LNCAP (cell line): ENCODE data around the gene STX5.

Experiments
- TF ChIP-seq, protein P1 (sequence below): fragments of 450-650 bp; IDR thresholded peaks from 2 replicates; pipeline ENCODE4 v1.5.1; 2017; ENCODE audit warnings: mild to moderate bottlenecking

STX5 gene

DNA sequence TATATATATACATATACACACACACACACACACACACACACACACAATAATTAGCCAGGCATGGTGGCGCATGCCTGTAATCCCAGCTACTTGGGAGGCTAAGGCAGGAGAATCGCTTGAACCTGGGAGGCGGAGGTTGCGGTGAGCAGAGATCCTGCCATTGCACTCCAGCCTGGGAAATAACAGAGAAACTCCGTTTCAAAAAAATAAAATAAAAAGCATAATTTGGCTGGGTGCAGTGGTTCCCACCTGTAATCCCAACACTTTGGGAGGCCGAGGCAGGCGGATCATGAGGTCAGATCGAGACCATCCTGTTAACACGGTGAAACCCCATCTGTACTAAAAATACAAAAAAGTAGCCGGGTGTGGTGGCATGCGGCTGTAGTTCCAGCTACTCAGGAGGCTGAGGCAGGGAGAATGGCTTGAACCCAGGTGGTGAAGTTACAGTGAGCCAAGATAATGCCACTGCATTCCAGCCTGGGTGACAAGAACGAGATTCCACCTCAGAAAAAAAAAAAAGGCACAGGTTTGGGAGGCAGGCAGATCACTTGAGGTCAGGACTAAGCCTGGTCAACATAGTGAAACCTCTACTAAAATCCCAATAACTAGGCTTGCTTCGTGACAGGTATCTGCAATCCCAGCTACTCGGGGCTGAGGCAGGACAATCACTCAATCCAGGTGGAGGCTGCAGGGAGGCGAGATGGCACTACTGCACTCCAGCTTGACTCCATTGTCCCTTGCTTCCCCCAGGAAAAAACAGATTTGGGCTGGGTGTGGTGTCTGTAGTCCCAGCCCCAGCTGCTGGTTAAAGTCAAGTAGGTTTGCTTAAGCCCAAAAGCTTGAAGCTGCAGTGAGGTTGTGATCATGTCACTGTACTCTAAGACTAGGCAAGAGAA lies 19.3 kb upstream of the STX5 start:
- TF ChIP-seq, protein P1, sequence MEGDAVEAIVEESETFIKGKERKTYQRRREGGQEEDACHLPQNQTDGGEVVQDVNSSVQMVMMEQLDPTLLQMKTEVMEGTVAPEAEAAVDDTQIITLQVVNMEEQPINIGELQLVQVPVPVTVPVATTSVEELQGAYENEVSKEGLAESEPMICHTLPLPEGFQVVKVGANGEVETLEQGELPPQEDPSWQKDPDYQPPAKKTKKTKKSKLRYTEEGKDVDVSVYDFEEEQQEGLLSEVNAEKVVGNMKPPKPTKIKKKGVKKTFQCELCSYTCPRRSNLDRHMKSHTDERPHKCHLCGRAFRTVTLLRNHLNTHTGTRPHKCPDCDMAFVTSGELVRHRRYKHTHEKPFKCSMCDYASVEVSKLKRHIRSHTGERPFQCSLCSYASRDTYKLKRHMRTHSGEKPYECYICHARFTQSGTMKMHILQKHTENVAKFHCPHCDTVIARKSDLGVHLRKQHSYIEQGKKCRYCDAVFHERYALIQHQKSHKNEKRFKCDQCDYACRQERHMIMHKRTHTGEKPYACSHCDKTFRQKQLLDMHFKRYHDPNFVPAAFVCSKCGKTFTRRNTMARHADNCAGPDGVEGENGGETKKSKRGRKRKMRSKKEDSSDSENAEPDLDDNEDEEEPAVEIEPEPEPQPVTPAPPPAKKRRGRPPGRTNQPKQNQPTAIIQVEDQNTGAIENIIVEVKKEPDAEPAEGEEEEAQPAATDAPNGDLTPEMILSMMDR, result no peak

DNA sequence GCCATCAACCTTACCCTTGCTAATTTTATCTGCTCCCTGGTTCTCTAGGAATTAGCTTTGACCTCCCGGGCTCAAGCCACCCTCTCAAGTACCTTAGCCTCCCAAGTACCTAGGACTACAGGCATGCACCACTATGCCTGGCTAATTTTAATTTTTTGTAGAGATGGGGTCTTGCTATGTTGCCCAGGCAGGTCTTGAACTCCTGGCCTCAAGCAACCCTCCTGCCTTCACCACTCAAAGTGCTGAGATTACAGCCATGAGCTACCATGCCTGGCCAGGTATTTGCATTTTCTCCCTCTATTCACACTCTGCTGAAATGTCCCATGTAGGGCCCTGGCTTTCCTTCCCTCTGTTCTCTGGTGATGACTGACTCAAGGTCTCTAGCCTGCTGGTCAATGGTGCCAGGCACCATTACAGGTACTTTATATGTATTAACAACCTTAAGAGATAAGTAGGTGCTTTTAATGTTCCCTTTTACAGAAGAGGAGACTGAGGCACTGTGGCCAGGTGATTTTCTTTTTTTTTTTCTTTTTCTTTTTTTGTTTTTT lies 16.0 kb upstream of the STX5 start:
- TF ChIP-seq, protein P1, result no peak

DNA sequence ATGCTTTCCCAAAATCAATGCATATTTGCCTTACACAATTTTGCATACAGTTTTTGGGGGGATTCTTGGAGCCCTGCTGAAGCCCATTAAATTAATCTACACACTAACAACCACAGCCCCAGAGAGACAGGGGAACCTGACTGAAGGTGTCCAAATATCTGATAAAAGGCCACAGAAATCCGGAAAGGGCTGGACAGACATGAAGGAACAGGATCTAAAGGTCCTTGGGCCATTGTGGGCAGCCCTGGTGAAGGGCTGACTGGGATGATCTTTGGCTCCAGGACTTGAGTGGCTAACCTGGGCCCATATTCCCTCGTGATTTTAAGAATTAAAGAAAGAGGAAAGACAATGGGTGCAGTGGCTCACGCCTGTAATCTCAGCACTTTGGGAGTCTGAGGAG lies 14.3 kb upstream of the STX5 start:
- TF ChIP-seq, protein P1, result no peak

DNA sequence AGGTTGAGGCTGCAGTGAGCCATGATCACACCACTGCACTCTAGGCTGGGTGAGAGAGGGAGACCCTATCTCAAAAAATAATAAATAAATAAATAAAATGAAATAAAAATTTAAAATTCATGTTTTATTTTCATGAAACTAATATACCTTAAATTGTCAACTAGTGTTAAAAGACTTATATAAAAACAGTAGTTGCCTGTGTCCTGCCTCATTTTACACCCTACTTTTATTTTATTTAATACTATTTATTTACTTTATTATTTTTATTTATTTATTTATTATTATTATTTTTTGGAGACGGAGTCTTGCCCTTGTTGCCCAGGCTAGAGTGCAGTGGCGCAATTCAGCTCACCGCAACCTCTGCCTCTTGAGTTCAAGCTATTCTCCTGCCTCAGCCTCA lies 12.3 kb upstream of the STX5 start:
- TF ChIP-seq, protein P1, result no peak

DNA sequence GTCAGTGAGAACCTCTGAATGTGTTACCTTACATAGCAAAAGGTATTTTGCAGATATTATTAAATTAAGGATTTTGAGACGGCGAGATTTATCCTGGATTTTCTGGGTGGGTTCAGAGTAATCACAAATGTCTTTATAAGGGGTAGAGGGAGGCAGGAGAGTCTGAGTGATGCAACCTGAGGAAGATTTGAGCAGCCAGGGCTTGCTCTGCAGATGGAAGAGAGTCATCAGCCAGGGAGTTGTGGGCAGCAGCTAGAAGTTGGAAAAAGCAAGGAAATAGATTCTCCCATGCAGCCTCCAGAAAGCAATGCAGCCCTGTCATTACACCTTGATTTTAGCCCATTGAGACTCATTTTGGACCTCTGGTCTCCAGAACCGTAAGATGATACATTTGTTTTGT lies 11.6 kb upstream of the STX5 start:
- TF ChIP-seq, protein P1, result no peak

DNA sequence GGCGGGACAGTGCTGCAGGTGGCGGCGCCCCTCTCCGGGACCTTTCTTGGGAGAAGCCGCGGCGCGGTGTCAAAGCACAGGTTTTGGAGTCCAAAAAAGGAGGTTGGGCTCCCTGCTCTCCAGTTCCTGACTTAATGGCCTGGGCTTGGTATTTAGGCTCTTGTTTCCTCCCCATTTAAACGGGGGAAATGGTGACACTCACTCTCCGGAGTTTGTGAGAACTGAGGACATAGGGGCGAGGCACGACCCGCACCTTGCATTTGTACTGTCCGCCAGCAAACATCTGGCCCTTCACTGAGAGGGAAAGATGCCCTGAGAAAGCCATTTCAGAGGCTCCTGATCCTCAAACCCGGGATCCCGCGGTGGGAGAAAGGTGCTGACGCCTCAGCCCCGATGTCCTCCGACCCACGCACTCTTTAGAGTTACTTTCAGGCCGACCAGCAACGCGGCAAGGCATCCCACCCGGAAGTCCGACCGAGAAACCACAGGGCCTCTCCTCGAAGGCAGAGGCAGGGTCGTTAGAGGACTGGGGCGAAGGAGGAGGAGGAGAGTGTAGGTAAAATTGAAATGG lies 10.4 kb upstream of the STX5 start:
- TF ChIP-seq, protein P1, result no peak

DNA sequence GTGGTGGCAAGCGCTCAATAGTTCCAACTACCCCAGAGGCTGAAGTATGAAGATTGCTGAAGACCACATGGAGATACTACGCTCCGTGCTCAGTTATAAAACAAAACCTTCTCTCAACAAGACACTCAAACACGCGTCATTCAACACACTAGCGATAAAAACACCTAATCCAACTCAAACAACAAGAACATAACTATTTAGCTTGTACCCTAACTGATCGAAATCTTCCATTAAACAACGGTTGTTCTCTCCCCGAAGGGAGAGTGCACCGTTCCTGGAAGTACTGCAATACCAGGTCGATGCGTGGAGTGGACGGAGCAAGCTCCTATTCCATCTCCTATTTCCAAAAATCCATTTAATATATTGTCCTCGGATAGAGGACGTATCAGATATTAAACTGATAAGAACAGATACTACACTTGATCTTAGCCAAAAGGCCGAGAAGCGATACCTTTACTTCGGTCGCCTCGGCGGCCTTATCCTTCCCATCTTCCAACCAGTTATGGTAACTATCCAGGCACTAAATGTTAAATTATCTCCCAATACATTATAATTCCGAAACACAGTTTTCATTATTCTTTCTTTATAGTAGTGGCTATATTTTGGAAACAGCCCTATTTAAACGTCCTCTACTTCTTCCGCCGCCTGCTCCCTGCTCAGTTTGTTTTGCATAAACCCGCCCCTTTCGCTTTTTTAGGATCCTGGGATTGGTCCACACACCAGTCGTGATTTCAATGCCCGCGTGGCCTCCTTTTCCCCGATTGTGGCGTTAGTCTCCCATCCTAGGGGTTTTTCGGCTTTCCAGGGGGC lies 9.7 kb upstream of the STX5 start:
- TF ChIP-seq, protein P1, result no peak
